GM19324 (cell line): ENCODE data around the gene ARHGAP8.

ENCODE experiments used
- ATAC-seq: cut with Tn5 transposase; IDR thresholded peaks from one replicate; pipeline ENCODE4 v1.9.1; 2021; ENCODE audit warnings: mild to moderate bottlenecking, moderate library complexity; ENCODE audit not compliant: unreplicated experiment, low FRiP score

Gene ARHGAP8

GRCh38 chr22:44752285-44753188, at the start of gene ARHGAP8:
TSS of gene ARHGAP8 (plus strand) at chr22:44752575. CDS start at chr22:44786528, 33,953 bp downstream.
- no peak for ATAC-seq

GRCh38 chr22:44703255-44703870, 49.0 kb upstream of the ARHGAP8 start:
- no peak for ATAC-seq

GRCh38 chr22:44704159-44705021, 48.0 kb upstream of the ARHGAP8 start:
- no peak for ATAC-seq

- no peak for ATAC-seq
Measured at GRCh38 chr22:44705022-44705297, 47.4 kb upstream of the ARHGAP8 start.

- no peak for ATAC-seq
Measured at GRCh38 chr22:44706488-44706887, 45.9 kb upstream of the ARHGAP8 start.

- no peak for ATAC-seq
Measured at GRCh38 chr22:44707178-44707577, 45.2 kb upstream of the ARHGAP8 start.

GRCh38 chr22:44707752-44708151, 44.6 kb upstream of the ARHGAP8 start:
- no peak for ATAC-seq

GRCh38 chr22:44709881-44710392, 42.4 kb upstream of the ARHGAP8 start:
- no peak for ATAC-seq

- no peak for ATAC-seq
Measured at GRCh38 chr22:44710474-44711240, 41.7 kb upstream of the ARHGAP8 start.

- no peak for ATAC-seq
Measured at GRCh38 chr22:44711241-44711560, 41.2 kb upstream of the ARHGAP8 start.

- ATAC-seq: no peak
Measured at GRCh38 chr22:44711690-44712555, 40.5 kb upstream of the ARHGAP8 start.

GRCh38 chr22:44712962-44713361, 39.4 kb upstream of the ARHGAP8 start:
- no peak for ATAC-seq

- ATAC-seq: no peak
Measured at GRCh38 chr22:44714703-44715350, 37.5 kb upstream of the ARHGAP8 start.

- ATAC-seq: peak; percentile 57
Measured at GRCh38 chr22:44718418-44718817, 34.0 kb upstream of the ARHGAP8 start.

GRCh38 chr22:44719586-44720368, 32.6 kb upstream of the ARHGAP8 start:
- ATAC-seq: no peak

- no peak for ATAC-seq
Measured at GRCh38 chr22:44721213-44721612, 31.2 kb upstream of the ARHGAP8 start.

GRCh38 chr22:44722611-44723010, 29.8 kb upstream of the ARHGAP8 start:
- no peak for ATAC-seq

- no peak for ATAC-seq
Measured at GRCh38 chr22:44723801-44724200, 28.6 kb upstream of the ARHGAP8 start.
